ENCODE measurements around the gene ATXN7L1.
"Not testable (repeated sequence)": the region's sequence is repeated elsewhere in the genome, so short reads cannot be mapped to it uniquely, and the experiment has no call there.

Gene ATXN7L1

DNA sequence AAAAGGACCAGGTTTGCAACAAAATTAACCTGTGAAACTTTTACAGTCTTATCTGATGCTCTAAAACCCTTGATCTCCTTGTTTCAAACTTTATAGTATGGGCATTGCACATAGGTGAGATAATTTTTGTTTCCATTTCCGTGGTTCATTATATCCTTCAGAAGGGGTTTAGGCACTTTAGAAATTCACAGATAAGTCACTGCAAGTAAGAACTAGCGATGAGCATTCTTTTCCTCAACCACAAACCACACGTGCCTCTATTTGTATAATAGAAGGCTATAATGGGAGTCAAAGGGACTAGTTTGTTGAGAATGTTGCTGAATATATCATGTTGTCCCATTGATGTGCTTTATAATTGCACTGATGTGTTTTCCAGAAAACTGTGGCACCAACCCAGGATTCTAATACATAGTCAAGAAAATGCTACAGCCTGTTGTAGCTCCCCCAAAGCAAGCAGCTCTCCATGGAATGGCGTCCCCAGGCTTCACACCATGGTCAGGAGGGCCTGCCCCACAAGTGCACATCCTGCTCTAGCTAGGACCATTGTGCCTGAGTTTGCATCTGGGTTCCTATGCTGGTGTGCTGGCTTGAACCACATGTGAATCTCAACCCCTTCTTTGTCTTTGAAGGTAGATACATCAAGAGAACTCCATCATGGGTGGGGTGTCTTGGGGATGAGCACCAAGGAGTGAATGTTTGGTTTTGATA lies 14.0 kb upstream of the ATXN7L1 start:
- no peak for DNase-seq (ENCODE audit: low read depth)

DNA sequence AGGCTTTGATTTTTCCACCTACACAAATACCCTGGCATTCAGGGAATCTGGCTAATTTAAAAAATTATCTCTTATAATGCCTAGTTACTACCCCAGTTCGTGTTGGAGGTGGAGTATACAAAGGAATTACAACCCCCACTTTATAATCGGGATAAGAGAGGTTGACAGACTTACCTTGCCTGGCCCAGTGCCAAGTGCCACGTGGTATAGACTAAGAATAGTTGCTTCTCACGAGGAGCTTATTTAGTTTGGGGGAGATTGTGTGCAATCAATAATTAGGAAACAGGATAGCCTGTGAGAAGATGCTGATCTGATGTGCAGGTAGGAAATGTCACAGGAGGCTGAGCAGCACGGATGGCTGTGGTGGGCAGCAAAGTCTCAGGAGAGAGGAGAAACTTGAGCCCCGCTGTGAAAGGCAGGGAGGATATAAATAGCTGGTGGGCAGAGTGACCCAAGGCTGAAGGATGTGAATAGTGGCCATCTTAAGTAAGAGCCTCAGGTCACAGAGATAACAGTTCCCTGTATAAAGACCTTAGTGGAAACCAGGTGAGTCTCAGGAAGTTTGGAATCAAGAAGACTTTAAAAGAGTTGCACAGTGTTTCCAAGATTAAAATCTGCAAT lies 11.3 kb upstream of the ATXN7L1 start:
- no peak for DNase-seq (ENCODE audit: low read depth)

DNA sequence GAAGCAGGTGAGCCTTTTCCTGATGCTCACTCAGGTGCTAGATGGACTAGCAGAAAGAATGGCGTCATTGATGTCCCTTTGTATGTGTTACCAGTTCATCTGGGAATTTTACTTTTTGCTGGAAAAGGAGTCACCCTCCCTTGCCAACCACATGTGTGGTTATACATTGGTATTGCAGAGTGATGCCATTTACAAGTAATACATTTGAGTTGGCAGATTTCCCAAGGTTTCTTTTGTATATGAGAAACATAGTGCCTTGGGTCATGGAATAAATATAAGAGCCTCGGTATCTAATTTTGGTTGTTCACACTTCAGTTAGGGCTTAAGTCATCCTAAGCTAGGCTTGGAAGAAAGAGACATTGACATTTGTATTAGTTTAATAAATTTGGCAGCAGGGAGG lies 10.4 kb upstream of the ATXN7L1 start:
- no peak for DNase-seq (ENCODE audit: low read depth)

DNA sequence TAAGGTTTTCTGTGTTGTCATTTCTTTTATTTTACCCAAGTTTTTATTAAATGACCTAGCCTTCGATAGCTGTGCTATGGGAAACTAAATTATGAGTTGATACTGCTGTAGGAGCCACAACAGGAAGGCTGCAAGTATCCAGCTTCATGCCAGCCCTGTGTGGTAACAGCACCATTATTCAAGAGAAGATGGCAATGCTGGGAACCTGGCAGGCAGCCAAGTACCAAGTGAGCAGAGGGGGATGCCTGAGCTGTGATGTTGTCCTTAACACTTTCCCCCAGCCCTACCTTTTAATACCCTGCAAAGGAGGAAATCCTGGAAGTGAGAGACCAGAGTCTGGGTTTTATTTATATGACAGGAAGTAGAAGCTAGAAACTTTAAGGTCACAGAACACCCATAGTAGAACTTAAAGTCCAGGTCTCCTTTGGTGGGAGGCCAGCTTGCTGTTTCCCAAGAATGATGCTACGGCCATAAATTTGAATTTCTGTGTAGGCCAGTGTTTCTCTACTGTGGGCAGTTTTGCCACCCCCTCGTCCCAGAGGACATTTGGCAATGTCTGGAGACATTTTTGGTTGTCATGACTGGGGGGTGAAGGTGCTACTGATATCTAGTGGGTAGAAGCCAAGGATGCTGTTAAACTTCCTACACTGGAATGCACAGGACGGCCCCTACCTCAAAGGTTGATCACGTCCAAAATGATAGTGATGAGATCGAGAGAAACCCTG lies 9.2 kb upstream of the ATXN7L1 start:
- DNase-seq (ENCODE audit: low read depth) = no peak

DNA sequence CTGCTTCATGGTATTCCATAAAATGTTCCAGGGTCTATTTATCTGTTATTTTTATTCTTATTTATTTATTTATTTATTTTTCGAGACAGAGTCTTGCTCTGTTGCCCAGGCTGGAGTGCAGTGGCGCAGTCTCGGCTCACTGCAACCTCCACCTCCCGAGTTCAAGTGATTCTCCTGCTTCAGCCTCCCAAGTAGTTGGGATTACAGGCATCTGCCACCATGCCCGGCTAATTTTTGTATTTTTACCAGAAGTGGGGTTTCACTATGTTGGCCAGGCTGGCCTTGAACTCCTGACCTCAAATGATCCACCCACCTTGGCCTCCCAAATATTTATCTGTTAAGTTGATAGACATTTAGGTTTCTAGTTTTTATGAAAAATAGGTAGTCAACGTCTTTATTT lies 6.8 kb upstream of the ATXN7L1 start:
- DNase-seq (ENCODE audit: low read depth) = not testable (repeated sequence)

DNA sequence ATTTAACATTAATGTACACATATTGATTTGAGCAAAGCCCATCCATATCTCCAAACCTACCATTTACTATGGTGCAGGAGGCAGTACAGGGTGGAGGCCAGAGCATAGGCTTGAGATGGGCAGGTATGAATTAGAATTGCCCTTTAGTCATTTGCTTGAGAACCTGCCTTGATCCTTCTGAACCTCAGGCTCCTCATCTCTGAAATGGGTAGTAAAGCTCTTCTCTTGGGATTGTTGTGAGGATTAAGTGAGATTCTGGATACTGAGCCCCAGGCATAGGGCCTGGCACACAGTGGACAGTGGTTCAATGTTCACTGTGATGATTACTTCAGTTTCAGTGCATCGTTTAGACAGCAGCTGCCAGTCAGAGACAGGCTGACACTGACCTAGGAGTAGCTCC lies 5.0 kb upstream of the ATXN7L1 start:
- no peak for DNase-seq (ENCODE audit: low read depth)

DNA sequence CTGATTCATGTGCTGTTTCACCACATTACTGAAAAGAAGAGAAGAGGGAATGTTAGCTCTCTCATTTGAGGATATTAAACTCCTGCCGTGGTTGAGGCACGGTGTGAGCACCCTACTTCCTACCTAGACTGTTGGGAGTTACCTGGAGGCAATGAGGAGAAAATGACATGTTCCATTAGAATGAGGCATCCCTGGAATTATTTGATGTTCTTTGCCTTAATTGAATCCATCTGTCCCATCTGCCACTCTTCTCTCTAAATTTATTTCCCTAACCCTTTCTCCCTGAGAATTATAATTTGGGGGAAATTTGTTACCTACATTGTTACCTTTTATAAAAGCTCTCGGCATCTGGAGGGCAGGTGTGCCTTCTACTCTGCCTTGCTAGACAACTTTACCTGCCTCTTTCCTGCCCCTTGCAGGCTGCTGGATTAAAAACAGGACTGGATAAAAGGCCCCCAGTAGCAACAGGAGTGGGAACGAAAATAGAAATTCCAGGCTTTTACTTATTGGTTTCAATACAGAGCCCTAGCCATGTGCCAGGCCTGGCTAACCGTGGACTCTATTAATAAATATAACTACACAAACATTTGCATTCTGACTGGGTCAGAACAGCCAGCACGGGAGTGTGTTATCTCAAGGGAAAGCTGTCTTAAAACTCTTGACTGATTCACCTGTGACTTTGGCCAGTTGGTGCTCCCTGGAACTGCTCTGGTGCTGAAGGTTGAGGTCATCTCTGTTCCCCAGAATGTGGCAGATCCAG lies 4.4 kb upstream of the ATXN7L1 start:
- DNase-seq (ENCODE audit: low read depth) = no peak

DNA sequence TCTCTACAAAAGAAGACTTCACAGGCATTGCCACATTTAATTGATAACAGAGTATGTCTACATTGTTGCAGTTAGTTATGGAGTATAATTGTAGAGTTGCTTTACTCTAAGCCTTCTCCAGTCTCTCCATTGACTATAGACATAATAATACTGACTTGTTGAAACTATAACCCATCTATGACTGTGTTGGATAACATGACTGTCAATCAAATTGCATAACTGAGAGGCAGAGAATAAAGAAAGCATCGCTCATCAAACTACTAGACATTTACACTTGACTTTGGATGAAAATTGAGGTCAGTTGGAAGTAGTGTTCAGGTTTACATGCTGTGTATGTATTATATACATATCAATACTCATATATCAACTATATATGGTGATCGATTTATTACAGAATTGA lies 3.4 kb upstream of the ATXN7L1 start:
- no peak for DNase-seq (ENCODE audit: low read depth)

DNA sequence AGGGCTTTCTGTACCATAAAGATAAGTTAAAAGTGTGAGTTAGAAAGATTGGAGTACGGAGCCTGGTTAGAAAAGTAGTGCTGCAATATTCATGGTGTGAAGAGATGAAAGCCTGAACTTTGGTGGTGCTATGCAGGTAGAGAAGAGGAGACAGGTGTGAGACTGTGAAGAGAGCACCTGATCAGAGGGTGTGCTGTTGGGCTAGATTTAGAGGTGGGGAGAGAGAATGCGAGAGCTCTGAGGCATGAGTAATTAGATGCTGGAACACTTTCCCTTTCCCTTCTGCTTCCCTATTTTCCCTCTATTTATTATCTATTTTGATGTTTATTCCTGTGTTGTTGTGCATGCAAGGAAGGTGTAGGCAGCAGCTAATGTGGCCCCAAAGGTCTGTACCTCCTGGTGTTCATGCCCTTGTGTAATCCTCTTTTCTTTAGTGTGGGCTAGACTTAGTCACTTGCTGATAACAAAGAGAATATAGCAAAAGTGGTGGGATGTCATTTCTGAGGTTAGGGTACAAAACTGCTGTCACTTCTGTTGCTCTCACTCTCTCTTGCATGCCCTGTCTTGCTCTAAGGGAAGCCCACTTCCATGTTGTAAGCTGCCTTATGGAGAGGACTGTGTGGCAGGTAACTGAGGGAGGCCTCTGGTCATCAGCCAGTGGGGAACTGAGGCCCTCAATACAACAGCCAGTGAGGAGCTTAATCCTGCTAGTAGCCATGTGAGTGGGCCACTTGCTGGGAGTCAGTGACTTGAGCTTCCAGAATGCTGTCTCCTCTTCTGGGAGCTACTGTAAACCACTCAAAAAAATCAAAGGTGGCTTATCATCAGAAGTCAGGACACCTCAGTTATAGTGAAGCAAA lies 2.6 kb upstream of the ATXN7L1 start:
- DNase-seq (ENCODE audit: low read depth) = no peak

DNA sequence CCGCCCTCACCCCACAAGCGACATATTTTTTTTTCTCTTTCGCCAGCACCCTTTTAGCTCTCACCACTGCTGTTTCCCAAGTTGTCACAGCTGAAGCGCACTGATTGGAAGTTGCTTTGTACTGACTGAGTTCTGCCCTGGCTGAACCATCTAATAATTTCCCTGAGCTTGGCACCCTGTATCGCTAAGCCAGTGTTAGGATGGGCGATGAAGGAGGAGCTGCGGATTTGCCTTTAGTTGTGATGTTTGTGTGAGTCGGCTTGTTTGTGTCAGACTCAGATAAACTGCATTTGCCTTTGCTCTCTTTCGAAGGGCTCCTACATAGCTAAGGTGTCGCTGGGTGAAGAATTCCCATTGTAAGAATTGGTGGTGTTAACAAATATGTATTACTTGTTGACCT lies 1.3 kb upstream of the ATXN7L1 start:
- DNase-seq (ENCODE audit: low read depth) = no peak

DNA sequence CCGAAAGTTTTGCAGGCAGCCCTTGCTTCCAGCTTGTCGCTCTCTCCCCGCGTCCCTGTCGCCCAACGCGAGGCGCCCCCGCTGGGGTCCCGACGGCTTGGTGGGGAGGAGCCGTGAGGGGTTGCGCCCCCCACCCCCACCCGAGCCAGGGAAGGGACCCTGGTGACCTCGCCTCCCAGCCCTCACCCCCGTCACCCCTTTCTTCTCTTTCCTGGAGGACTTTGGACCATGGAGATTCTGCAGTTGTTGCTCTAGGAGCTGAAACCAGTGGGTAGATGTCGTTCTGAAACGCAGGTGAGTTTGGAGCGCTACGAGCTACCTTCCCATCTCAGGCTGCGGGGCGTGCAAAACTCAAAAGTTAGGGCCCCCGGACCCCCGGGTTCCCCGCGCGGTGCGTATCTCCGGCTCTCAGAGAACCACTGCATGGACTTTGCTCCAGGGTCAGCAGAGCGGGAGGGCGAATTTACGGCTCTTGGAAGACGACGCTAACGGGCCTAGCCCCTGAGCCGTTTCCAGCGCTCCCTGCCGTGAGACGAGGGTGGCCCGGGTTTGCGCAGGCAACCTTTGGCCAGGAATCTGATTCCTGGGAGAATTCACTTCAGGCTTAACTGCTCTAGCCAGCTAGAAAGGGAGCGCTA lies 684 bp upstream of the ATXN7L1 start:
- DNase-seq (ENCODE audit: low read depth) = no peak

DNA sequence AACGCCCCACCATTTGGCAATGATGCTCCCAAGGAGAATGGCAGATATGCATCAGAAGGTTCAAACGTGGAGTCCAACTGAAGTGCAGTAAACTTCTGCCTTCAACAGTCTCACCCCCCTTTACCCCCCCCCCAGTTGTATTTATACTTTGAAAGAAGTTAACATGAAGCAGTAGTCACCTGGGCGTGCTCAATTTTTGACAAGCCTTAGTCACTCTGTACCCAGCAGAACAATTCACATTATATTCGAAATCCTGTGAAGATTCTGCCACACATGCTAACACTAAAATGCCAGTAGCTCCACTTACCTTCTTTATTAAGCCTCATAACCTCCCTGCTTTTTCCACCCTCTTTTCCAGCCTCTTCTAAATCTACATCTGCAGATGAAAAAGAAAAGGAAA lies 894 bp downstream of the ATXN7L1 start:
- no peak for DNase-seq (ENCODE audit: low read depth)

DNA sequence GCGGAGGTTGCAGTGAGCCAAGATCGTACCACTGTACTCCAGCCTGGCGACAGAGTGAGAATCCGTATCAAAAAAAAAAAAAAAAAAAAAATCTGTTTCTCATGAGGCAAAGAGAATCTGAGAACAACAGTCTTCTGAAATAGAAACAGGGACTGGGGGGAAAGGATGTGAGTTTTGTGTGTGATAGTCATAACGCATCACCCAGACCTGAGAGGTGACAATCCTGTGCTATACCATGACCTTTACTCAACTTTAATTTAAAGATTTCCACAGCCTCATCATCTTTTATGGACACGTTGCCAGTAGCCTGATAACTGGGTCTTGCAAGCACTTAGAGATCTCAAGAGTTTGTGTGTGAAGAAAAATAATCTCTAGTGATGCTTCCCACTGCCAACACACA lies 2.3 kb downstream of the ATXN7L1 start:
- DNase-seq (ENCODE audit: low read depth) = no peak

DNA sequence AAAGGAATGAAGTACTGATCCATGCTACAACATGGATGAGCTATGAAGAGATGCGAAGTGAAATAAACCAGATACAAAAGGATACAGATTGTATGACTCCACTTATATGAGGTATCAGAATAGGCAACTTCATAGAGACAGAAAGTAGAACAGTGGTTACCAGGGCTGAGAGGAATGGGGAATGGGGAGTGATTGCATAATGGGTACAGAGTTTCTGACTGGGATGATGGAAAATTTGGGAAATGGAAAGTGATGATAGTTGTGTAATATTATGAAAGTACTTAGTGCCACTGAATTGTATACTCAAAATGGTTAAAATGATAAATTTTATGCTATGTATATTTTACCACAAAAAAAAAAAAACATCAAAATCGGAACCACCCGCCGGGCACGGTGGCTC lies 3.9 kb downstream of the ATXN7L1 start:
- DNase-seq (ENCODE audit: low read depth) = no peak

DNA sequence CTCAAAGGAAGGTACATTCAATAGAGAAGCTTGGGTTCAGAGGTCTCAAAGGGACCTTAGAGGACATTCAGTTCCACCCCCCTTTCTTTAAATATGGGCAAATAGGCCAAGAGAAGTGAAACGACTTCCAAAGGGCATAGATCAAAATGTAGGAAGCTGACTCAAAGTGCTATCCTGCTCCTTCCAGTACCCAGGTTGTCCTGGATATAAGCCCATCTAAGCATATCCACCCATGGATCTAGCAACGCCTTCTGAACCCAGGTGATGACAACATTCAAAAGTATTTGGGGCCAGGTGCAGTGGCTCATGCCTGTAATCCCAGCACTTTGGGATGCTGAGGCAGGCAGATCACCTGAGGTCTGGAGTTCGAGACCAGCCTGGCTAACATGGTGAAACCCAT lies 5.3 kb downstream of the ATXN7L1 start:
- no peak for DNase-seq (ENCODE audit: low read depth)

DNA sequence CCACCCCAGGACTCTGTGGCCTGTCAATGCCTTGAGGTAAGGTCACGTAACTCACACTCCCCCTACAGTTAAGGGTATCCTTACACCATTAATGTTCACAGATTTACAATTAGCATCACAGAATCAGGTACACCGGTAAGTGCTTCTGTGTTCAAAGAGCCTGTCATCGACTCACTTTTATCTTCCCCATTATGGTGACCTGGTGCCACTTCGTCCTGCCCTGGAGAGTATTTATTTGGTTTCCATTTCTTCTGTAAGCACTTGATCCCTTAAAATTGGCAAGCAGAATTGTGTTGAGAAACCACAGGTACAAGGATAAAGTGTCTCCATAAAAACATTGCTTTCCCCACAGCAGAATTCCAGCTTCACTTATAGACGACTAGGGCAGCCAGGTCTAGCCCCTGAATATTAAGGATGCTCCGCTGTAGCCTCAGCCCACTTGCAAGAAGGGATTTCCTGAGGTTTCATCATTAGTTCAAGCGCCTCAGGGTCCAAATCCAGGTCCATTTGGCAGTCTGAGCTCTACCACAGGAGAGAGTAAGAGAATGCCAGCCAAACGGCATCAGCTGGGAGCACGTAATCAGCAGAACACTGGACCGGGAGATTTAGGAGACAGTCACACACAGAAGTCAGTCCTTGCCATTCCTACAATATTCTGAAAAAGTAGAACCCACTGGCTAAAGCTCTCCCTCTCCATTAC lies 10.1 kb downstream of the ATXN7L1 start:
- no peak for DNase-seq (ENCODE audit: low read depth)

DNA sequence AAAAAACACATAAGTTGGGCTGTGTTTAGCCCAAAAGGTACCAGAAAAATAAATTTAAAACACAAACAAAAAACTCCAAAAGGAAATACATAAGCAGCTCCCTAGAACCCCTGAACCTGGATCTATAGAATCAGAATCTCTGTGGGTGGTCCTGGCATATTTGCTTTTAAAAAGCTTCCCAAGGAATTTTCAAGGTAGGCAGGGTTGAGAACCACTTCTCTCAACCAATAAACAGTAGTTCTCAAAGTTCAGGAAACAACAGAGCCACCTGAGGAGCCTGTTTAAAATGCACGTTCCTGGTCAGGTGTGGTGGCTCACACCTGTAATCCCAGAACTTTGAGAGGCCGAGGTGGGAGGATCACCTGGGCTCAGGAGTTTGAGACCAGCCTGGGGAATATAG lies 12.5 kb downstream of the ATXN7L1 start:
- DNase-seq (ENCODE audit: low read depth) = no peak

DNA sequence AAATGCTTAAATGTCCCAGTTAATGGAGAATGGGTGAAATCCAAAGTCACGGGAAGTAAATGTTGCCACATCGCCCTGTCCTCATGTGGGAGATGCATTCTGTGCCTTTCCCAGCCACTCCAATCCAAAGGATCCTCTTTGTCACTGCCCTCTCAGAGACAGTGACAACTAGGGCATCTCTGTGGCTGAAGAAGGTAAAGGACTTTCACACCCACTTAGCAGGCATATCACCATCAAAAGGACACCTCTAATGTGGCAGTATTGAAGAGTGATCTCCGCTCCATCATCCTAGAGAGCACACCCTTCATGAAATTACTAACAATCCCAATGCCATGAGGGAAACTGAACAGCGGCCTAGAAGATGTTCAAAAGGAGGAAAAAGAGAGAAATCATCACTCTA lies 13.6 kb downstream of the ATXN7L1 start:
- no peak for DNase-seq (ENCODE audit: low read depth)

DNA sequence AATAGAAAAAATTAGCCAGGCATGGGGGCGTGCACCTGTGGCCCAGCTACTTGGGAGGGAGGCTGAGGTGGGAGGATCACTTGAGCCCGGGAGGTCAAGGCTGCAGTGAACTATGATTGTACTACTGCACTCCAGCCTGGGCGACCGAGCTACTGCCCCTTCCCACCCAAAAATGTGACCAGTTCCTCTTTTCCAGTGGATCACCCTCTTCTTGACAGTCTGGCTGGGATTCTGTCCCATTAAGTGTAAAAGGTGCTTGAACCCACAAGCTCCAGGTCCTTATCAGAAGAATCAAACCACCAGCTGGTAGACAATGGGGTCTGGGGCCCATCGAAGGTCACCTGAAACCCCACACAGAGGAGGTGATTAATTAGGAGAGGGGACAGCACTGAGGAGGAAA lies 14.1 kb downstream of the ATXN7L1 start:
- DNase-seq (ENCODE audit: low read depth) = no peak

DNA sequence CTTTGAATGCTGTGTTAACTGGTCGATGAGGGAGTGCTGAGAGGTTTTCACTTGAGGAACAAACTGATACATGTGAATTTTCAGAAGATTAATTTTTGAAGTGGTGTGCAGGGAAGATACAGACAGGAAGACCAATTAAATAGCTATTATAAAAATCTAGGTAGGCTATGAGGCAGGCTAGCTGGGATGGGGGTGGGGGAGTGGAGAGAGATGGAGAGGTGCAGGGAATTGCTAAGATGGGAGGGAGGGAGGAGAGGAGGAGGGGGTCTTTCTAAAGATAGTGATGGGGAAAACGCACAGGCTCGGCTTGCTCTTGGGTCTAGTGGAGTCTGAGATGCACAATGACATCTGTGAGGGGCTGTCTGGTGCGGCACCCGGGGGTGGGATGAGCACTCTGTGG lies 15.2 kb downstream of the ATXN7L1 start:
- no peak for DNase-seq (ENCODE audit: low read depth)

DNA sequence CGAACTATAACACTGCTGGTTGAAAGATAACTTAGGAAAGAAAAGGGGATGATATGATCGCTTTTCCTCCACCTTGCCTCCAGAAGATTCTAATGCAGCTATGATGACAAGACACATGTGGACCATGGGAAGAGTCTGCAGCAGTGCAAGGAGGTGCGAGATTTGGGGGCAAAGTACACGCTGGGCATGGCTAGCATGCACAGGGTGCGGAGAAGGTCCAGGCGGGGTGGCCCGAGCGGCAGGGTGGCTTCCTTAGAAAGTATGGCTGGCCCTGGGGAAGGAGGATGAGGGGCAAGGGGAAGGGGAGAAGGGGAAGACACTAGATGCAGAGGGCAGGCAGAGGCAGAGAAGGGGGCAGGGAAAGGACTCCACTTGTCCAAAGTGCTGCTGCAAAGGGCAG lies 15.6 kb downstream of the ATXN7L1 start:
- no peak for DNase-seq (ENCODE audit: low read depth)

All from HS-5 (cell line).